Measurements from ENCODE around the gene OPN4.

GRCh38 chr10:86655173-86655540 is 810 bp downstream of the OPN4 start:
- TF ChIP-seq CTCF (IDR thresholded peaks at IDR 0.05) (no peak), POLR2A (IDR thresholded peaks at IDR 0.05) (no peak), EP300 (IDR thresholded peaks at IDR 0.05) (no peak)
